Activated naive CD4-positive, alpha-beta T cell (primary cell): ENCODE data around the gene SELENOH.

Experiments used
- DNase-seq, 4 experiments: peaks; one replicate each; lab custom pipeline; 2025; lab: John Stamatoyannopoulos, UW

The SELENOH gene

DNA sequence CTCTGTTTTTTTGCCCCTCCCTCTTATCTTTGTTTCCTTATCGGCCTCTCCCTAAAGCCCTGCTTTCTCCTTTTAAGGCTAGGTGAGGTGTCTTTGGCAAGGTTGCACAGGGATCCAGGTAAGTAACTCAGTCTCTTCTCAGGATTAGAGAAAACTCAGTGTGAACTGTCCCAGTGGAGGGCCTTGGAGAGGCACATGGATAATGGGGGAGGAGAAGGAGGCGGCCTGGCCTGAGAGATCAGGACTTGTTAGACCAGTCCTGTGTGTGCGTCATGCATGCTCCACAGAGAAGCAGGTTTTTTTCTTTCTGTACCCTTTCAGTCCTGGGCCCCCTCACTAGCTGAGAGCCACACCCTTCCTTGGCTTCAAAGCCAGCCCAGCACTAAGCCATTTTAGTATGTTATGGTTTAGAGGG lies 40.2 kb downstream of the SELENOH start:
- DNase-seq: no peak

- no peak for DNase-seq
These were observed 43.8 kb downstream of the SELENOH start for GRCh38 chr11:57785072-57785471.

DNA sequence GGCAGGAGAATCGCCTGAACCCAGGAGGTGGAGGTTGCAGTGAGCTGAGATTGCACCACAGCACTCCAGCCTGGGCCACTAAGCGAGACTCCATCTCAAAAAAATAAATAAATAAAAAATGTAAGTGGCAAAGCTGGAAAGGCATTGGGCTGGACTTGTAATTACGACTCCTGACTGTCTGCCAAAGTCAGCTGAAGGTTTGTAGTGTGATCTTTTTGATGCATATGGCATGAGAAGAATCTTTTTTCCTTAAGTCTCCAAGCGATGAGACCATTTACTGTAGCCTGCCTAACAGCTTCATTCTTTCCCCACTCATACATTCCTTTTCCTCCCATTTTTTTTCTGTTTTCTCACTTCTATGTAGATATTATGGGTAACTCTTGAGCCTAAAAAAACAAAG lies 45.1 kb downstream of the SELENOH start:
- DNase-seq: no peak

- no peak for DNase-seq
These were observed 45.8 kb downstream of the SELENOH start for GRCh38 chr11:57787006-57787604.

DNA sequence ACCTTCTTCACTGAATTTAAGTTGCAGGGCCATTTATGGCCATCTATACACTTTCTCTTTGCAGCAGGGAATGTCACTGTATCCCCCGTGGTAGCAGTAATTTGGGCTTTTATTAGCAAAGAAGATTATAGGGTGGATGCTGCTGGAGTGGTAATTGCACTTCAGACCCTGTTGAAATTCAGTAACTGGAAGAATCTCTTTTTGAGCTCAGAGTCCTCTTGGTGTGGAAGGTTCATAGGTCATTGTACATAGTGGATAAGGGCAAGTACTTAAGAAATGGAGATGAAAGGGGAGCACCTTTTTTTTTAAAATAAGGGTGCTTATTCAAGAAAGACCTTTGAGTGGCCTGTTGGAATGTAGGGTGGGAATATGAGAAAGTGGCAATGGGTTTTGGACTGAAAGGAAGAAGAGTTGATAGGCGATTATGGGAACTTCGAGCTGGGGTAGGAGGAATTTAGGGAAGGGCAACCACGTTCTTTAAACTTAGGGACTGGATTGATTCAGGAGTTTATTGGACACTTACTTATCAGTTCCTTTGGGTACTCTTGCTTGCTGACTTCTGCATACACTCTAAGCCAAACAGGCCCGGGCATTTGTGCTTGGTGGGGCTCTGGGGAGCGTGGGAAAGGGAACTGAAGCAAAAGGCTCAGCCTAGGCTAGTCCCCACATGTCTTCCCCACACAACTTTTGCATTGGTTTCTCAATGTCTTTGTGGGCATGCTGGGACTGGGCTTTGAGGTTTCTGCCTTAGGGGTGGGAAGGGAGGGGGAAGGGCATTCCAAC lies 46.8 kb downstream of the SELENOH start:
- no peak for DNase-seq

DNA sequence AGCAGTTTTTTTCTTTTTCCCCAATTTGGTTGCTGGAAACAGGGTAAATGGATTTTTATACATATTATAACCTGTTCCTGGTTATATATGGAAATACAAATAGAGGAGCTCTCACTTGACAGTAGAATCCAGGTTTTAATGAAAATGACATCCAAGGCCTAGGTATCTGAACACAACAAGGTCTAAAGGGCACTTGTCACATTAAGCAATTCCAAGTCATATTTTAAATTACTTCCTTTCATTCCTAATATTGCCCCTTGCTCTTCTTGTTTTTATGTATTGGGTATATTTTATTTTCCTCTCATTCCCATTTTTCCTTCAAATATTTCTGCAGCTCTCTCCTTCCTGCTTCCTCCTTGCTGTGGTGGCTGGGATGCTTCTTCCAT lies 47.4 kb downstream of the SELENOH start:
- DNase-seq: no peak

GRCh38 chr11:57791321-57792059 lies 50.2 kb downstream of the SELENOH start:
- no peak for DNase-seq

DNA sequence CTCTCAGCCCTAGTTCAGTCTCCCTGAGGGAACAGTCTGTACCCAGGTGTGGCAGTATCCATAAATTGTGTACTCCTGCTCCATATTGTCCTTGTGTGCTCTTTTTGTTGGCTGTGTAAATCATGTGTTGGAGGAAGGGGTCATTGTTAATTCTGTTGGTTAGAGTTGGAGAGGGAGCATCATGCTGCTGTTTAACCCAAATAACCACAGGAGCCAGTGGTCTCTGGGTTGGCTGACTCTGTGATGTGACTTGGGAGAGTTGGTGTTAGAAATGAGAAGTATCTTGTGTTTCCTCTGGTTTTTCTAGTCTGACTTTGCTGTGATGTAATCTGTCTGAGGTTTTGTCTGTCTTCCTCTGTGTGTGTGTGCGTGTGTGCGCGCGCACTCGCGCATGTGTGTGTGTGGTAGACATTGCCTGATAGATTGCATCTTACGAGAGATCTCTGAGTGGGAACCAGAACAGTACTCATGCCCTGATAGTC lies 50.8 kb downstream of the SELENOH start:
- peak; percentile 12 to 78 (median 47) for DNase-seq

GRCh38 chr11:57792870-57793269 lies 51.6 kb downstream of the SELENOH start:
- no peak for DNase-seq
